H1 (cell line): ENCODE data around the gene MMP21. TPM values are rescaled to one million over a fixed set of nuclear protein-coding genes. Genes with fewer than 3 reads are reported as not detected.

Experiments used
- CTCF ChIA-PET: fragments of 300-600 bp; sonication (Branson Sonifier 250); formaldehyde crosslinking; loops from one replicate; lab custom pipeline; 2021; ENCODE audit not compliant: partially characterized antibody; lab: Charles Lee
- POLR2A ChIA-PET: fragments of 300-600 bp; sonication (Branson Sonifier 250); formaldehyde crosslinking; loops from one replicate; lab custom pipeline; 2021; ENCODE audit warnings: inconsistent platforms; ENCODE audit not compliant: partially characterized antibody; lab: Charles Lee
- DNase-seq, 2 experiments: peaks; one replicate each; pipeline versions ENCODE4 v3.0.0 to v3.0.0-alpha.2; 2010 to 2022; ENCODE audit warnings: low spot score in 2 of 2, low read depth in 1 of 2, mixed read lengths in 1 of 2
- FAIRE-seq: peaks from 2 replicates; lab custom pipeline; 2011; peaks lifted over from hg19 to GRCh38; lab: Jason Lieb, UNC
- H2AFZ ChIP-seq: 2 replicates; pipeline ENCODE4 v1.8.1; 2012; ENCODE audit warnings: low read length, inconsistent platforms
- H2AK5ac ChIP-seq: 2 replicates; pipeline ENCODE4 v1.6.1; 2013; ENCODE audit warnings: low read depth, low read length
- H2BK120ac ChIP-seq: replicated peaks from 2 replicates; pipeline ENCODE3; 2013; ENCODE audit warnings: low read depth, low read length, inconsistent platforms
- H2BK12ac ChIP-seq: 2 replicates; pipeline ENCODE4 v1.6.1; 2013; ENCODE audit warnings: low read depth, low read length
- H2BK15ac ChIP-seq: 2 replicates; pipeline ENCODE4 v1.6.1; 2013; ENCODE audit warnings: low read length
- H2BK20ac ChIP-seq: 2 replicates; pipeline ENCODE4 v1.6.1; 2013; ENCODE audit warnings: low read length
- H2BK5ac ChIP-seq: 2 replicates; pipeline ENCODE4 v1.6.1; 2013; ENCODE audit warnings: low read depth, low read length
- H3K14ac ChIP-seq: 2 replicates; pipeline ENCODE4 v1.6.1; 2013; ENCODE audit warnings: inconsistent platforms; ENCODE audit not compliant: insufficient read length
- H3K18ac ChIP-seq: 2 replicates; pipeline ENCODE4 v1.6.1; 2013; ENCODE audit warnings: low read length; ENCODE audit errors: extremely low read depth
- H3K23ac ChIP-seq: 2 replicates; pipeline ENCODE4 v1.6.1; 2013; ENCODE audit warnings: inconsistent platforms; ENCODE audit not compliant: insufficient read length
- H3K23me2 ChIP-seq: 2 replicates; pipeline ENCODE4 v1.6.1; 2013; ENCODE audit warnings: low read depth, low read length
- H3K27ac ChIP-seq: 2 replicates; pipeline ENCODE4 v1.6.1; 2011; ENCODE audit warnings: low read depth, low read length, inconsistent platforms
- H3K27me3 ChIP-seq, 4 experiments: replicated peaks in 1 of 4; 1 replicate in 1 of 4; 2 replicates in 3 of 4; pipeline versions ENCODE4 v1.6.1 to v1.8.1; 2011 to 2013; ENCODE audit warnings: low read length in 3 of 4, mild to moderate bottlenecking in 3 of 4, inconsistent platforms in 2 of 4, mixed read lengths in 2 of 4, moderate library complexity in 1 of 4; ENCODE audit not compliant: control insufficient read depth in 3 of 4, insufficient read depth in 3 of 4; ENCODE audit errors: extremely low read depth in 1 of 4
- H3K36me3 ChIP-seq, 4 experiments: 2 replicates each; pipeline versions ENCODE4 v1.6.1 to v1.8.1; 2011 to 2013; ENCODE audit warnings: mild to moderate bottlenecking in 4 of 4, low read length in 3 of 4, moderate library complexity in 2 of 4, control low read depth in 1 of 4, inconsistent platforms in 1 of 4; ENCODE audit not compliant: insufficient read depth in 4 of 4, control insufficient read depth in 2 of 4
- H3K4ac ChIP-seq: replicated peaks from 2 replicates; pipeline ENCODE3; 2013; ENCODE audit warnings: low read length, low read depth, mixed read lengths, inconsistent platforms; ENCODE audit not compliant: insufficient read length
- H3K4me1 ChIP-seq, 4 experiments: replicated peaks in 1 of 4; 1 replicate in 1 of 4; 2 replicates in 3 of 4; pipeline versions ENCODE4 v1.6.1 to v1.8.1; 2011 to 2013; ENCODE audit warnings: low read length in 3 of 4, inconsistent platforms in 2 of 4, mixed read lengths in 1 of 4; ENCODE audit not compliant: insufficient read depth in 4 of 4, control insufficient read depth in 3 of 4
- H3K4me2 ChIP-seq, 2 experiments: 2 replicates each; pipeline versions ENCODE4 v1.6.1 to v1.8.1; 2011 to 2013; ENCODE audit warnings: low read depth in 2 of 2, low read length in 2 of 2, control low read depth in 1 of 2, inconsistent platforms in 1 of 2, mild to moderate bottlenecking in 1 of 2; ENCODE audit not compliant: insufficient read depth in 1 of 2
- H3K4me3 ChIP-seq, 4 experiments: fragments of 200-600, 300-600 bp in 1 of 4; sonication (generic), shearing (Covaris generic), sonication (Bioruptor Twin) in 1 of 4; 2 replicates each; pipeline versions ENCODE4 v1.5.1 to v1.8.1; 2011 to 2016; ENCODE audit warnings: low read length in 4 of 4, low read depth in 3 of 4, control low read depth in 2 of 4, inconsistent platforms in 2 of 4, mild to moderate bottlenecking in 2 of 4, mixed read lengths in 1 of 4, moderate library complexity in 1 of 4; ENCODE audit not compliant: insufficient read depth in 2 of 4; ENCODE audit errors: extremely low read depth in 1 of 4
- H3K56ac ChIP-seq: replicated peaks from 2 replicates; pipeline ENCODE3; 2013; ENCODE audit warnings: low read depth, mild to moderate bottlenecking, mixed read lengths, low read length, inconsistent platforms; ENCODE audit not compliant: insufficient read length
- H3K79me1 ChIP-seq: 2 replicates; pipeline ENCODE4 v1.6.1; 2013; ENCODE audit warnings: low read depth, low read length, control low read depth
- H3K79me2 ChIP-seq, 2 experiments: 2 replicates each; pipeline versions ENCODE4 v1.6.1 to v1.8.1; 2012 to 2013; ENCODE audit warnings: low read length in 2 of 2, mild to moderate bottlenecking in 2 of 2, inconsistent platforms in 1 of 2; ENCODE audit not compliant: insufficient read depth in 2 of 2, control insufficient read depth in 1 of 2
- H3K9ac ChIP-seq, 4 experiments: replicated peaks in 1 of 4; 1 replicate in 1 of 4; 2 replicates in 3 of 4; pipeline versions ENCODE4 v1.6.1 to v1.8.1; 2011 to 2013; ENCODE audit warnings: low read depth in 3 of 4, low read length in 3 of 4, control low read depth in 2 of 4, mild to moderate bottlenecking in 2 of 4, moderate library complexity in 2 of 4, inconsistent platforms in 1 of 4; ENCODE audit errors: extremely low read depth in 1 of 4
- H3K9me3 ChIP-seq, 2 experiments: 2 replicates each; pipeline versions ENCODE4 v1.6.1 to v1.8.1; 2012 to 2013; ENCODE audit warnings: mild to moderate bottlenecking in 2 of 2, moderate library complexity in 2 of 2, control low read depth in 1 of 2, inconsistent platforms in 1 of 2, low read depth in 1 of 2, low read length in 1 of 2, mixed read lengths in 1 of 2; ENCODE audit not compliant: insufficient read depth in 2 of 2
- H4K20me1 ChIP-seq, 2 experiments: replicated peaks in 1 of 2; 2 replicates each; pipeline versions ENCODE3 to v1.8.1; 2011 to 2013; ENCODE audit warnings: inconsistent platforms in 2 of 2, low read length in 2 of 2, mild to moderate bottlenecking in 1 of 2; ENCODE audit not compliant: insufficient read depth in 2 of 2, control insufficient read depth in 1 of 2
- H4K5ac ChIP-seq: 2 replicates; pipeline ENCODE4 v1.6.1; 2013; ENCODE audit warnings: low read length, low read depth, mixed read lengths, inconsistent platforms; ENCODE audit not compliant: insufficient read length
- H4K8ac ChIP-seq: 2 replicates; pipeline ENCODE4 v1.8.0; 2013; ENCODE audit warnings: mild to moderate bottlenecking, moderate library complexity, low read length, inconsistent platforms; ENCODE audit not compliant: insufficient read depth; ENCODE audit errors: extremely low read depth
- H4K91ac ChIP-seq: replicated peaks from 2 replicates; pipeline ENCODE3; 2013; ENCODE audit warnings: low read length, mixed read lengths, inconsistent platforms; ENCODE audit not compliant: insufficient read length
- ASH2L ChIP-seq: fragments of 200-600, 300-600 bp; sonication (generic); IDR thresholded peaks from one replicate; pipeline ENCODE4 v1.7.1; 2017; ENCODE audit warnings: low read length
- BACH1 ChIP-seq: IDR thresholded peaks from 2 replicates; pipeline ENCODE4 v1.6.1; 2012; ENCODE audit warnings: low read length, improper control_type of control experiment
- CBX8 ChIP-seq: fragments of 300-800, 300-1000 bp; sonication (generic); IDR thresholded peaks from 2 replicates; pipeline ENCODE4 v1.7.1; 2016; ENCODE audit warnings: low read depth, low read length, borderline replicate concordance
- CHD2 ChIP-seq: IDR thresholded peaks from 2 replicates; pipeline ENCODE4 v1.6.1; 2012; ENCODE audit warnings: low read length, improper control_type of control experiment
- GTF2F1 ChIP-seq: IDR thresholded peaks from 2 replicates; pipeline ENCODE4 v1.6.1; 2012; ENCODE audit warnings: low read depth, low read length, improper control_type of control experiment, borderline replicate concordance
- HDAC6 ChIP-seq: IDR thresholded peaks from one replicate; pipeline ENCODE4 v1.7.1; 2012; ENCODE audit warnings: low read depth, mild to moderate bottlenecking, inconsistent platforms, low read length, moderate library complexity
- JUN ChIP-seq: IDR thresholded peaks from 2 replicates; pipeline ENCODE4 v1.6.1; 2011; ENCODE audit warnings: low read depth, mild to moderate bottlenecking, improper control_type of control experiment, low read length
- MAFK ChIP-seq: IDR thresholded peaks from 2 replicates; pipeline ENCODE4 v1.6.1; 2012; ENCODE audit warnings: low read depth, mild to moderate bottlenecking, improper control_type of control experiment, low read length
- MAX ChIP-seq: IDR thresholded peaks from 2 replicates; pipeline ENCODE4 v1.6.1; 2012; ENCODE audit warnings: inconsistent platforms
- POLR2AphosphoS5 ChIP-seq: IDR thresholded peaks from 2 replicates; pipeline ENCODE4 v1.6.1; 2011; ENCODE audit warnings: low read depth, low read length
- WGBS, 2 experiments: shearing (Covaris generic) in 1 of 2; methylation state at CpG; one replicate each; pipeline versions ENCODE4 v1.1.6 to v1.1.7; 2013 to 2015; ENCODE audit warnings: low lambda C conversion rate in 2 of 2, mixed read lengths in 2 of 2, inconsistent platforms in 1 of 2, low coverage in 1 of 2, missing lambda C conversion rate in 1 of 2; ENCODE audit not compliant: insufficient replicate concordance in 2 of 2, insufficient coverage in 1 of 2, insufficient read length in 1 of 2; ENCODE audit errors: extremely low coverage in 1 of 2, missing lambda C conversion rate in 1 of 2; 5-methylcytosine and 5-hydroxymethylcytosine counted together
- polyA plus RNA-seq, 7 experiments: library from polyadenylated mRNA; depleted of rRNA in 3 of 7; stranded (reverse) in 5 of 7; unstranded in 2 of 7; fragments of >200 nt in 5 of 7; fragments of 200-250 nt in 2 of 7; gene quantifications; 1 replicate in 5 of 7; 2 replicates in 1 of 7; 4 replicates in 1 of 7; pipeline versions ENCODE4 v1.2.1 to v1.2.3, GENCODE V29; 2011 to 2013; ENCODE audit warnings: missing spikeins in 2 of 7, mixed read lengths in 2 of 7
- total RNA-seq: library from RNA; stranded (reverse); fragmentation: NEBNext Ultra II Directional; extraction: Animal tissue kit (Norgen Biotek cat#: 25700); gene quantifications from 2 replicates; pipeline ENCODE4 v1.2.1, GENCODE V29; 2021

The MMP21 gene
- total and polyA plus RNA-seq, 2 of the 8 experiments (the other 6 are each of a cell fraction or from before 2014, with no cell fraction given): not detected

DNA sequence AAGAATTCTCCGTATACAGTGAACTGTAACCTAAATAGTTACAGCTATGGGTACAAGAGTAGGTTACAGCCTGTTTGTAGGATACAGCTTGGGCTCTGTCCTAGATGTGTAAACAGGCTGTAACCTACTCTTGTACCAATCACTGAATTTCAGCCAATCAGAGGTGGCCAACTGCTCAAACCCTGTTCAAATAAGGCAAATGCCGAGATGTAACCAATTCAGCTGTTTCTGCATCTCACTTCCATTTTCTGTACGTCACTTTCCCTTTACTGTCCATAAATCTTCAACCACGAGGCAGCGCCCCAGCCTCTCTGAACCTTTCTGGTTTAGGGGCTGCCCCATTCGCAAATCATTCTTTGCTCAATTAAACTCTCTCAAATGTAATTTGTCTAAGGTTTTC is 8.3 kb upstream of the MMP21 start:
- H2BK120ac ChIP-seq: no peak overlapping the region
- POLR2A ChIA-PET: interaction anchor here (1.6 to 1.7 kb wide), 2 partner anchors 8 to 13 kb away, joined by 4 to 5 read pairs; no protein-coding TSS in a partner anchor

More for the DNA sequence above, 8.3 kb upstream of the MMP21 start:
- no peak overlapping the region for H3K14ac ChIP-seq
- H3K27ac ChIP-seq: no peak overlapping the region
- no peak overlapping the region for H2AK5ac ChIP-seq
- no peak overlapping the region for H2BK20ac ChIP-seq
- H3K4me1 ChIP-seq: no peaks in the 10 kb centered on the region; a peak in 1 of 7 replicates
- no peaks in the 10 kb centered on the region for H3K23me2 ChIP-seq
- H3K36me3 ChIP-seq: no peaks in the 10 kb centered on the region; a peak in 1 of 8 replicates
- H3K4ac ChIP-seq: no peak overlapping the region
- H3K79me2 ChIP-seq: no peaks in the 10 kb centered on the region
- 87% methylated on average over 6 of the region's 6 CpGs; no CpG with 5 or more reads in 1 of the 2 experiments for WGBS, 2 experiments
- no peak overlapping the region for H3K18ac ChIP-seq
- H3K4me3 ChIP-seq: no peak overlapping the region
- no peak overlapping the region for H3K4me2 ChIP-seq
- H4K5ac ChIP-seq: no peak overlapping the region
- H3K79me1 ChIP-seq: no peaks in the 10 kb centered on the region
- no peak overlapping the region for H2BK15ac ChIP-seq
- no peak overlapping the region for H2BK5ac ChIP-seq
- no peak for DNase-seq
- TF ChIP-seq HDAC6: no peak
- no peak for TF ChIP-seq ASH2L
- TF ChIP-seq CBX8: no peak
- no peak for TF ChIP-seq GTF2F1
- TF ChIP-seq MAFK: no peak
- TF ChIP-seq POLR2AphosphoS5: no peak
- TF ChIP-seq MAX: no peak
- TF ChIP-seq CHD2: no peak
- no peak for TF ChIP-seq JUN
- TF ChIP-seq BACH1: no peak
- no peak overlapping the region for H3K9ac ChIP-seq
- no peak overlapping the region for H4K91ac ChIP-seq
- H4K20me1 ChIP-seq: no peaks in the 10 kb centered on the region
- H2AFZ ChIP-seq: no peak overlapping the region
- H3K9me3 ChIP-seq: no peaks in the 10 kb centered on the region
- no peaks in the 10 kb centered on the region for H3K27me3 ChIP-seq
- no peak overlapping the region for H4K8ac ChIP-seq
- no peak overlapping the region for H3K56ac ChIP-seq
- H2BK12ac ChIP-seq: no peak overlapping the region
- CTCF ChIA-PET: interaction anchor here (1.7 kb wide), 1 partner anchor 13 kb away, joined by 6 read pairs; no protein-coding TSS in a partner anchor
- FAIRE-seq: no peak
- no peak overlapping the region for H3K23ac ChIP-seq
